Neutrophil (primary cell): ENCODE measurements around the gene SLC30A3.
A peak's percentile ranks its signal among the peaks of the same experiment; 100 is the strongest.

Source experiments
- H3K27ac ChIP-seq: fragments of 200-600 bp; sonication (generic); 2 replicates; pipeline ENCODE4 v1.5.1; 2016; ENCODE audit warnings: mild to moderate bottlenecking, moderate library complexity
- H3K27me3 ChIP-seq: fragments of 200-600 bp; sonication (generic); 2 replicates; pipeline ENCODE4 v1.6.0; 2016; ENCODE audit warnings: mild to moderate bottlenecking
- H3K36me3 ChIP-seq: fragments of 200-600 bp; sonication (generic); 2 replicates; pipeline ENCODE4 v1.5.1; 2017
- H3K4me1 ChIP-seq, 2 experiments: fragments of 200-600 bp in 1 of 2; sonication (generic) in 1 of 2; 1 replicate in 1 of 2; 2 replicates in 1 of 2; pipeline versions ENCODE4 v1.5.1 to v1.6.1; 2013 to 2016; ENCODE audit warnings: low read depth in 1 of 2, low read length in 1 of 2, mild to moderate bottlenecking in 1 of 2, moderate library complexity in 1 of 2; ENCODE audit not compliant: control insufficient read depth in 1 of 2, insufficient read depth in 1 of 2
- H3K4me3 ChIP-seq, 2 experiments: fragments of 200-600 bp in 1 of 2; sonication (generic) in 1 of 2; 1 replicate in 1 of 2; 2 replicates in 1 of 2; pipeline ENCODE4 v1.5.1; 2013 to 2016; ENCODE audit warnings: low read depth in 1 of 2, low read length in 1 of 2, mild to moderate bottlenecking in 1 of 2, moderate library complexity in 1 of 2
- H3K9me3 ChIP-seq: fragments of 200-600 bp; sonication (generic); 2 replicates; pipeline ENCODE4 v1.5.1; 2016
- TF ChIP-seq, protein P1 (sequence below): fragments of 200-600 bp; sonication (generic); IDR thresholded peaks from 2 replicates; pipeline ENCODE4 v1.5.1; 2016; ENCODE audit warnings: antibody characterized with exemption

Gene SLC30A3

GRCh38 chr2:27218614-27219013 lies 44.2 kb downstream of the SLC30A3 start:
- TF ChIP-seq, protein P1, sequence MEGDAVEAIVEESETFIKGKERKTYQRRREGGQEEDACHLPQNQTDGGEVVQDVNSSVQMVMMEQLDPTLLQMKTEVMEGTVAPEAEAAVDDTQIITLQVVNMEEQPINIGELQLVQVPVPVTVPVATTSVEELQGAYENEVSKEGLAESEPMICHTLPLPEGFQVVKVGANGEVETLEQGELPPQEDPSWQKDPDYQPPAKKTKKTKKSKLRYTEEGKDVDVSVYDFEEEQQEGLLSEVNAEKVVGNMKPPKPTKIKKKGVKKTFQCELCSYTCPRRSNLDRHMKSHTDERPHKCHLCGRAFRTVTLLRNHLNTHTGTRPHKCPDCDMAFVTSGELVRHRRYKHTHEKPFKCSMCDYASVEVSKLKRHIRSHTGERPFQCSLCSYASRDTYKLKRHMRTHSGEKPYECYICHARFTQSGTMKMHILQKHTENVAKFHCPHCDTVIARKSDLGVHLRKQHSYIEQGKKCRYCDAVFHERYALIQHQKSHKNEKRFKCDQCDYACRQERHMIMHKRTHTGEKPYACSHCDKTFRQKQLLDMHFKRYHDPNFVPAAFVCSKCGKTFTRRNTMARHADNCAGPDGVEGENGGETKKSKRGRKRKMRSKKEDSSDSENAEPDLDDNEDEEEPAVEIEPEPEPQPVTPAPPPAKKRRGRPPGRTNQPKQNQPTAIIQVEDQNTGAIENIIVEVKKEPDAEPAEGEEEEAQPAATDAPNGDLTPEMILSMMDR, result no peak
- peaks cover 12% of the 10 kb centered on the region in 2 experiments for H3K4me1 ChIP-seq

GRCh38 chr2:27217173-27218121 lies 45.4 kb downstream of the SLC30A3 start, which contains the start of gene CAD:
TSS of gene CAD (plus strand) at chr2:27217369. CDS start at chr2:27217552, 183 bp downstream.
- TF ChIP-seq, protein P1, result peak; percentile 74
- Histone ChIP-seq H3K4me3 (peak within 1 kb of the TSS; percentile 58 to 63), H3K27ac (no peak within 1 kb of the TSS), H3K4me1 (peaks cover 22% of the 10 kb centered on the region in 2 experiments), H3K27me3 (no peaks in the 10 kb centered on the region), H3K36me3 (peaks cover 24% of the 10 kb centered on the region), H3K9me3 (no peaks in the 10 kb centered on the region)

More at GRCh38 chr2:27218614-27219013, 44.2 kb downstream of the SLC30A3 start:
- Histone ChIP-seq H3K9me3 (no peaks in the 10 kb centered on the region), H3K36me3 (peaks cover 33% of the 10 kb centered on the region), H3K27me3 (no peaks in the 10 kb centered on the region), H3K27ac (no peak overlapping the region), H3K4me3 (no peak overlapping the region)

DNA sequence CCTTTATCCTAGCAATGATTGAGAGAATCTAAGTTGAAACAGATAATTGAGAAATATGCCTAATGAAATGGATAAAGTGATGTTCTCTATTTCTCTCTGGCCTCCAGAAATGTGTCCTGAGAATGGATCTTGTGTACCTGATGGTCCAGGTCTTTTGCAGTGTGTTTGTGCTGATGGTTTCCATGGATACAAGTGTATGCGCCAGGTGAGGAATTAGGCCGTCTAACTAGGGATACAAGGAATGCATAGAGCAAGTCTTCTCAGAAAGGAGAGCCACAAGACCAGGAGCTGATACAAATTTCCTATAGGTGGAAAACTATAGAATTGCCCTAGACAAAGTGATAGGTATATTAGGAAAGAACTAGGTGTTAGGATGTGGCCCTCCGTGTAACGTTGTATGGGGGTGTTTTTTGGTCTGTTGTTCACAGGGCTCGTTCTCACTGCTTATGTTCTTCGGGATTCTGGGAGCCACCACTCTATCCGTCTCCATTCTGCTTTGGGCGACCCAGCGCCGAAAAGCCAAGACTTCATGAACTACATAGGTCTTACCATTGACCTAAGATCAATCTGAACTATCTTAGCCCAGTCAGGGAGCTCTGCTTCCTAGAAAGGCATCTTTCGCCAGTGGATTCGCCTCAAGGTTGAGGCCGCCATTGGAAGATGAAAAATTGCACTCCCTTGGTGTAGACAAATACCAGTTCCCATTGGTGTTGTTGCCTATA lies 46.3 kb downstream of the SLC30A3 start:
- Histone ChIP-seq H3K36me3 (peaks cover 17% of the 10 kb centered on the region), H3K27me3 (no peaks in the 10 kb centered on the region), H3K4me1 (peaks cover 23 to 24% of the 10 kb centered on the region in 2 experiments), H3K4me3 (peak overlapping the region; percentile 58 to 63), H3K9me3 (no peaks in the 10 kb centered on the region), H3K27ac (no peak overlapping the region)
- TF ChIP-seq, protein P1, result no peak

DNA sequence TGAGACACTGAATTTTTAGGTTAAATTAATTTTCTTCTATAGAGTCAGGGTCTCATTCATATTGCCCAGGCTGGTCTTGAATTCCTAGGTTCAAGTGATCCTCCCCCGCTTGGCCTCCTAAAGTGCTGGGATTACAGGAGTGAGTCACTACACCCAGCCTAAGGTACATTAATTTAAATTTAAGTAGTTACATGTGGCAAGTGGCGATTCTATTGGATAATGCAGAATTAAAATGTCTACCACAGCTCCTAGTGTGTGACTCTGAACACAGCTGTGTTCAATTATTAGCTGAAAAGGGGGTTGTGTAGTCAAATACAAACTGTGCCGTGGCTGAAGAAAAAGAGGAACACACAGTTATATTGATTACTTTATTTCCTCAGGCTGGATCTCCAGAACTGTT lies 47.9 kb downstream of the SLC30A3 start:
- no peaks in the 10 kb centered on the region for H3K27me3 ChIP-seq
- TF ChIP-seq, protein P1, result no peak
- H3K9me3 ChIP-seq, result no peaks in the 10 kb centered on the region
- no peak overlapping the region for H3K4me3 ChIP-seq
- H3K4me1 ChIP-seq, result peaks cover 29% of the 10 kb centered on the region in 2 experiments
- peaks cover 6% of the 10 kb centered on the region for H3K36me3 ChIP-seq
- no peak overlapping the region for H3K27ac ChIP-seq

DNA sequence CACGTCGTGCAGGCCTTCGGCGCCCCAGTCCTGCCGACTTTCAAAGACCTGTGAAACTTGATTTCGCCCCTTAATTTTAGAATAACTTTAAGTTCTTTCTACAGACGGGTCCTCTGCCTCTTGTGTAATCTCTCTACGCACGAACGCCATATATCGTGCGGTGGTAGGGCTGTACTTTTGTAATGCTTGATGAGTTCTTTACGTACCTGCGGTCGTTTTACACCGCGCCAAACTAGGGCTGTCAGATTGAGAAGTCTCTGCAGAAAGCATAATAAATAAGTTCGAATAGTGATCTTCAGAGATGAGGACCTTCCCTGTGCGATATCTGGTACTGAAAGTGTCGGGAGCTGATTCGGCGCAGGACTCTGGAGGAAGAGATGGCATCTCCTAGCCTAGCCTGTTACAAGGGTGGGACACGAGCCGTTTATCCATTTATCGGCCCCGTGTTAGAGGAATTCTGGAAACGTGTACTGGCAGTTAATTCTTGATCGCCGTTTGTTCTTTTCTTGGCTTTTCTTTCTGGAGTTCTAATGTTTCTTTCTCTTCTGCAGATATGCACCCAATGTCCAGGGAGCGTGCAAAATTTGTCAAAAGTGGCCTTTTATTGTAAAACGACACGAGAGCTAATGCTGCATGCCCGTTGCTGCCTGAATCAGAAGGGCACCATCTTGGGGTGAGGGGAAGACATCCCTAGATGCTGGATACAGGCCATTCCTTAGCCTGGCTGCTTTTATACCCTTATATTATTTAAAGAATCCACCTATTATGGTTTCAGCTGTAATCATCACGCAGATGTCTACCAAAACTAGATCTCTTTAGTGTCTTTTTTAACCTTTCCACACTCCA lies 50.0 kb downstream of the SLC30A3 start:
- Histone ChIP-seq H3K4me3 (peak overlapping the region; percentile 84 to 89), H3K36me3 (no peaks in the 10 kb centered on the region), H3K4me1 (peaks cover 27 to 28% of the 10 kb centered on the region in 2 experiments), H3K27ac (peak overlapping the region; percentile 99), H3K9me3 (no peaks in the 10 kb centered on the region), H3K27me3 (no peaks in the 10 kb centered on the region)
- TF ChIP-seq, protein P1, result no peak
